GM18498 (cell line): ENCODE measurements around the gene NTM.

Experiments
- ATAC-seq: cut with Tn5 transposase; IDR thresholded peaks from one replicate; pipeline ENCODE4 v1.9.1; 2021; ENCODE audit warnings: mild to moderate bottlenecking, moderate library complexity; ENCODE audit not compliant: unreplicated experiment

NTM gene

DNA sequence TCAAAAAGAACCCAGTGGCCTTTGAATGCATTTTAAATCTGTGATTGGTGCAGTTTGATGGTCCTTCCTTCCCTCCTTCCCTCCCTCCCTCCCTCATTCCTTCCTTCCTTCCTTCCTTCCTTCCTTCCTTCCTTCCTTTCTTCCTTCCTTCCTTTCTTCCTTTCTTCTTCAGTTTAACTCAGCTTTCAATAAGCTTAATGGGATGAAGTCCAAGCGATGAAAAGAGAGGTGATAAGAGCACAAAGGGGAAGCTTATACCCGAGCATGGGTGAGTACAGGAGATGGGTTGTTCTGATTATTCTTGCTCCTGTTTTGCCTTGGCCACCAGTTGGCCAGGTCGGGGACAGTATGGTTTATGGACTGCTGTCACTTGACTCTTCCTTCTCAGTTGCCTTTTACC lies 605.6 kb downstream of the NTM start:
- no peak for ATAC-seq

DNA sequence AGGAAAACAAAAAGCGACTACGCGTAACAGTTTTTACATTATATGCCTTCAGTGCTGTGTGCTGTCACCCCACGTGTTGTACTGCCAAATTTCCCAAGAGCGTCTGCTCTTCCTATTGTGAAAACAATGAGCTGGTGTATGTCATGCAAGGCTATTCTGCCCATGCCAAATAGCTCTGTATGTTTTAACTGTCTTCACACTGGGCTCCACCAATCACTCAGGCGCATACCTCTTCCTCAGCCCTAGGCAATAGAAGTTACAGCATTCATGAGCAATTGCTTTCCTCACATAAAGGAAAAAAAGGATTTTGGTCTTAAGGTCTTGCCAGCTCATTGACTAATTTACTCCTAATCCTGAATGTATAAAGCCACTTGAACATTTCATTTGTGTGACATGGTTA lies 606.8 kb downstream of the NTM start:
- ATAC-seq: no peak

DNA sequence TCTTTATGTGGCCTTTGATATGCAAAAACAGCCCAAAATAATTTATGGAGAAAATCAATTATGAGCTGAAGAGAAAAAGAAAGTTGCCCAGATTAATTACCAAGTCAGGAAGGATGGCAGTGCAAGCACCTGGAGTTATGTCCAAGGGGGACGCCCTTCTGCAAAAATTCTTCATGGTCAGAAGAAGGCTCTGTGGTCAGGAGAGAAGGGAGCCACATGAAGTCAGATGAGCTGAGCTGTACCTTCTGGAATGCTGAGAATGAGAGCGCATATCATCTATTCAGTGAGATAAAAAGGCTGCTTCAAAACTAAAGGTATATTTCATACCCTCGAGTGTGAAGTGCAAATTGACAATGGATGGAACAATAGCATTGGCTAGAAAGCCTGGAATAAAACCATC lies 607.4 kb downstream of the NTM start:
- ATAC-seq: no peak

DNA sequence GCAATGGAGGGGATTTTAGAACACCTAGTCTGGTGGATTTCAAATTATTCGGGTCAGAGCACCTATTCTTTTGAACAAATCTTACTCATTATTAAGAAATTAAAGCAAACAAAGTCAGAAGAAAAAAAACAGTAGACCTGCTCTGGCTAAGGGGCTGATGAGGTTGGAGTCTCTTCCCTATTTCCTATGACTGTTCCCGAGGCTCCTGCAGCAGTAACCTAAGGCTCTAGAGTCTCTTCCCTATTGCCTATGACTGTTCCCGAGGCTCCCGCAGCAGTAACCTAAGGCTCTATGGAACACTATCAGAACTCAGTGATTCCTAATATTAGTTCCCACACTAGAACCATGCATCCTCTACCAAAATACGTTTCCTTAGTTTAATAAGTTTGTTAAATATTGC lies 607.9 kb downstream of the NTM start:
- no peak for ATAC-seq

DNA sequence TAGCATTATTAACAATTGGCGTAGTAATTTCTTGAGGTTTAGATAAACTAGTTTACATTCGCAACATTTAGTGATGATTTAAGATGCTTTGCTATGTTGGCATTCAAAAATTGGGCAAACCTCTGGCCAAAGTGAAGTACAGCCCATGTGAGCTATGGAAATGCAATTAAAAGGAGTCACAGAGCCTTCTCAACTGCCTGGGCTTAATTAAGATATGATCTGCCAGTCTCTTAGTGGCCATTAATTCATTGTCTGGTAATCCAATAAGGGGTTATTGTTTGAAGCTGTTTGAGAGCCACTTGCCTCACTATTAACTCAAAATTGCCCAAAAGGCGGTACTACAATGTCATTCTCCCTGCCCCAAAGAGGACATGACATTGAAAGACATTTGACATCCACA lies 608.9 kb downstream of the NTM start:
- ATAC-seq: no peak

DNA sequence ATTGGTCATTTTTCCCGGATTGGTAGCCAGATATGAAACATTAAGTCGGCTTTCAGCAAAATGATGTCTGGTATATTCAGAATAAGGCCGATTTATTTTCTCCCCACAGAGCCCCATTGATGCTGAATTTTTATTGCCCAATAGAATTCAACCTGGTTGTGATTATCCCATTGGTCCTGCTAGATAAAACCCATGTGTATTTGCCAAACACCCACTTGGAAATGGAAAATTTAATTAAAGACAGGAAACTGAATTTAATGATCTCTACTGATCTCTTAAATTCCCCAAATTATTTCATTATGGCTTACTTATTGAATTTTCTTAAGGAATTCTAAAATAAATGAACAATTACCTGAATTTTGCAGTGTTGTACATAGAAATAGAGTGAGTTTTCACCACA lies 609.8 kb downstream of the NTM start:
- no peak for ATAC-seq

DNA sequence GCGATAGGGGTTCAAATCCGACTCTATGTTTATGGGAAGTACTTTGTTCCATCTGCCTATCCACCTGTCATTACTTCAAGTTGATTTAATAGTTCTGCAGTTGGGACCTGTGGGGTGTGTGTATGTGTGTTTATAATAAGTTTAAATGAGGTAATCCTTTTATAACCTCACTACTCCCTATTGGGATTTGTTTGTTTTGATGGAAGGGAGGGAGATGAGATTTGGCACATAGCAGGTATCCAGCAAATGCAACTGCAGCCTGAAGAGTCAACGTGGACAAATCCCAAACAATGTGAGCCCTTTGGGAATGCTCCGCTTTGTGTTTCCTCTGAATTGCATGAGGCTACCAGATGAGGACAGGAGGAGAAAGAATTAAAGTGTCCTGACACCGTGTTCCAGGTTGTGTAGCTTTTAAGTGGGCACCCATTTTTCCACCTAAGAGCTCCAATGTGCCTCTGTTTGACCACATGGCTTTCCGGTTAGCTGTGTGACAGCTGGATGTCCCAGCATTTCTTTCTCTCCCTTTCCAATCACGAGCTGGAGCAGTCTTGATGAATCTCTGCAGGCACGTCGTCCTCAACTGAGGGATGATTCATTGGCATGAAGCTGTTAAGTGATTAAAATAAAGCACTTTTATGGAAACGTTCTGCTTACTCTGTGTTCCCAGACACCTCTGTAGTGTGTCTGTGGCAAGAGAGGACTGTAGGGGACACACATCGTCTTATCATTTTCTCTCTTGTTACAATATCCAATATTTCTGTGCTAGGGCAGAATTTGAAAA lies 610.7 kb downstream of the NTM start:
- ATAC-seq: no peak

DNA sequence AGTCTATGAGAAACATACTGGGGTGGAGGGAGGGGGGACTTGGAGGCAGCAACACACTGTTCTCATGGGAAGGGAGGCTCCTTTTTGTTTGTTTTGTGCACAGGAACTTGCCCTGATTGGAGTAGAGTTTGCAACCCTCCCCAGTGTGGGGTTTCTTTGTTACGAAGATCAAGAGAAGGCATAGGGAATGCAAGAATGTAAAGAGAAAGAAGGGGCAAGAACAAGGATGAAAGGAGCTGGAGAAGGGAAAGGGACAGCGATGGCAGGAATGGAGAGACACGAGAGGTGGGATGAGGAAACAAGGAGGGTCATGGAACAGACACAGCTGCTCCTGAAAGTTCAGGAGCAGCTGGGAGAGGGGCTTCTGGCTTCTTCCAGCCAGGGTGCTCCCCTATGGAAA lies 611.7 kb downstream of the NTM start:
- ATAC-seq: no peak

DNA sequence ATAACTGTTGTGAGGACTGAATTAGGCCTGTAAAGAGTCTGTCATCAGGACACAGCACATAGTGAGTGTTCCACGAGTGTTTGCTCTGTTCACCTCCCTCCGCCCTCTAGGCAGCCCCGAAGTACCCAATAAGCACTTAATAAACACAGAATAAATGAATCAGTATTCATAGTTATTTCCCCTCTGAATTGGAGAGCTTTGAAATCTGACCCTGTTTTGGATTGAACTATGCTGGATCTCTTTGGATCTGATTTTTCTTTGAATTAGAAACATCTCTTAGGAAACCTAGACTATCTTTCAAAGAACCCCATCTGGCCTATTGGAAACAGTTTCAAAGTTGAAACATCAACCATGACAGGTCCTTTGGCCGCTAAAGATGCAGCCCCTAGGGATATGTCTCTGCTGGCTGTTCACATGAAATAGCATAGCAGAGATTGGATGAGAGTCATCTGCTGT lies 615.5 kb downstream of the NTM start:
- ATAC-seq: no peak

DNA sequence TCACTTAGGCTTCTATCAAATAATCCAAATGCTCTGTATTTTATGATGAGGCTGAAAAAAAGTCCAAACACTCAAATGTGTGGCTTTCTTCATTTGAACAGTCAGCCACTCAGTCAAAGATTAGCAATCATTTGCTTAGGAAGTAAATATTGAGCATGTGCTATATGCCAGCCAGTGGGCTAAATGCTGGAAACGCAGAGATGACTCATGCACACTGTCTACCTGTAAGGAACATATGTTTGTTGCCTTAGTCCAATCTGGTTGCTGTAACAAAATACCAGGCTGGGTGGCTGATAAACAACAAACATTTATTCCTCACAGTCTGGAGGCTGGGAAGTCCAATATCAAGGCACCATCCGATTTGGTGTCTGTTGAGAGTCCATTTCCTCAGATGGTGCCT lies 617.3 kb downstream of the NTM start:
- no peak for ATAC-seq

DNA sequence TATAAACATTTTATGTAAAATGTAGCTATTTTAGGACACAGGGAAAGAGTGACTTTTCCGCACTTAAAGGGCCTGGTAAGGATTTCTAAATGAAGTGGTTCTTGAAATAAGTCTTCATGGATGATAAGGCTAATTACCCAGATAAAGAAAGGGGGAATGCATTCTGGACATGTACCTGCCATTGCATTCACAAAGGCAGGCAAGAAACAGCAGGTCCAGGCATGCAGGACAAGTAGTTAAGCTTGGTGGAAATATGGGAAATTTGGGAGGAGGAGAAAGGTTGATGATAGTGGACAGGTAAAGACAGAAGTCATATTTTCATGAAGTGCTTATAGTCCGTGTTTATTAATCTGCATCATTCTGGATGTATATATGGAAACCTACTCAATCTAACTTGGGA lies 621.2 kb downstream of the NTM start:
- no peak for ATAC-seq

DNA sequence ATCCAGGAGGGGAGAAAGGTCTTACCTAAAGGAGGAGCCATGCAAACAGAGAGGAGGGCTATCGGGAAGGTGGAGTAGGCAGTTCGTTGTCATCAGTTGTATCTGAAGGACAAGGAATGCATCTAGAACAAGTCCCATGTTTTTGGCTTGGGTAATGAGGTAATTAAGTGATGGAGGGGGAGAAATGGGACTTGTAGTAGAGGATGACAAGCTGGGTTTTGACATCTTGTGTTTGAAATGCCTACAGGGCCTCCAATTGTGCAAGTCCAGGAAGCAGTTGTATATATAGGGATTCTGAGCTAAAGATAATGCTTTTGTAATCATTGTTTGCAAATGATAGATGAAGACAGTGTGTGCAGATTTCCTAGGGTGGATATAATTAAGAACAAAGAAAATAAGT lies 622.8 kb downstream of the NTM start:
- ATAC-seq: no peak

DNA sequence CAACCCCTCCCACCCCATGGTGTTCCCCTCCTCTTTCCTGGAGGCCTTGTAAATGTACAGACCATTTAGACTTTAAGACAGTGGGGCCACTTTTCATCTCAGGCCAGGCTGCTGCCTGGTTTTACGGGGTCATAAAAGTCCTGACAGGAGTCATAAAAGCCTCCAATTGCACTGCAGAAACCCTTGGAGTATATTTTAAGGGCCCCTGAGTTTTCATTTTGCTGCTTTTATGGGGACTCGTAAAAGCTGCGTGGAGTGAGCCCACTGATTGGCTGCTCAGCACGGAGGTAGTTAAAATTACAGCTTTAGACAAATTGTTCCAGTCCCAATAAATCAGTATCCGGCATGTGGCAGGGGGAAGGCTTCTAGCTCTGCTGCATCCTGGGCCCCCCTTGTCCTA lies 627.6 kb downstream of the NTM start:
- no peak for ATAC-seq

DNA sequence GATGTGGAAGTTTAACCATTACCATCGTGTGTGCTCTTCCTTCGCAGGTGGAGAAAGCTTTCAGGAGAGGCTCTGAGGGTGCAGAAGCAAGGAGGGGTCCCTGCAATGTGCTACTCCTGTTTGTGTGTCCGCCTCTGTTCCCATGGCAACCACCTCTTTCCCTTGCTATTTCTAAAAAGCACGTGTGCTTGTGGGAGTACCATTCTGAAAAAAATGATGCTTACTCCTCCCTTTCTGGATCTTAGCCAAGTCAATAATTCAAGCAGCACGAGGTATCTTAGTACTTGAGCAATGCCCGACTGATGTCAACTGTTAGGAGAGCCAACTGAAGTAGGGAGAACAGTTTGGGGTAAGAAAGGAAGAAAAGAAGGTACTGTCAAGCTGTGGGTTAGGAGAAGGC lies 628.7 kb downstream of the NTM start:
- ATAC-seq: no peak

DNA sequence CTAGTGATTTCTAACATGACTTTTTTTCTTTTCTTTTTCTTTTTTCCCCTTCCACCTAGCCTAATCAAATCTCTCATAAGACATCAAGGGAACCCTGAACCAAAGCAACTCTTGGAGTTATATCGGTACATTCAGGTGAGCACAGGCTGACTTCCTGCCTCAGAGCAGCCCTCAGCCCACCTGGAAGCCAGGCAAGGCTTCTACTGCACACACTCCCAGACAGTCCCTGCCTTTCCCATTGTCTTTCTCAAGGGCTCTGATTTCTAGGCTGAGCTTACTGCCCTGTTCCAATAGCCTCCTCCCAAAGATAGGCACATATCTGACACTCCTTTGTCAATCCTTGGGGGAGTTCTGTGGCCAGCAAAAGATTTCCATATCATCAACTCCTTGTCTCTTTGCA lies 629.5 kb downstream of the NTM start:
- ATAC-seq: no peak

DNA sequence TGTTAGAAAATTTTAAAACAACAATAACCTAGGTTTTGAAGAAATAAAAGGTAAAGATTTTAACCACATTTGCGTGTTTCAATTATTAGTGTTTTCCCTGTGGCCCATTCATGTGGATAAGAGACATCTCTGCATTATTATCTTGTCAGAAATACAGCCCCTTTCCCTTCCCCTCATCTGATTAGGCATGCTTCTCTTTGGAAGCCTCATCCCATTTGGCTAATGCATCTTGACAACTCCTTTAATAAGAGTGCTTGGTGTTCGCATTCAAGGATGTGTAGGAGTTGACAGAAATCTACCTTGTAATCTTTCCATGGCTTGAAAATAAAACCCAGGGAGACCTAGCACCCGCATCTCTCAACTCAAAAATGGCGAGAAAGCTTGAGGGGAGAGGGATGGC lies 635.5 kb downstream of the NTM start:
- no peak for ATAC-seq

DNA sequence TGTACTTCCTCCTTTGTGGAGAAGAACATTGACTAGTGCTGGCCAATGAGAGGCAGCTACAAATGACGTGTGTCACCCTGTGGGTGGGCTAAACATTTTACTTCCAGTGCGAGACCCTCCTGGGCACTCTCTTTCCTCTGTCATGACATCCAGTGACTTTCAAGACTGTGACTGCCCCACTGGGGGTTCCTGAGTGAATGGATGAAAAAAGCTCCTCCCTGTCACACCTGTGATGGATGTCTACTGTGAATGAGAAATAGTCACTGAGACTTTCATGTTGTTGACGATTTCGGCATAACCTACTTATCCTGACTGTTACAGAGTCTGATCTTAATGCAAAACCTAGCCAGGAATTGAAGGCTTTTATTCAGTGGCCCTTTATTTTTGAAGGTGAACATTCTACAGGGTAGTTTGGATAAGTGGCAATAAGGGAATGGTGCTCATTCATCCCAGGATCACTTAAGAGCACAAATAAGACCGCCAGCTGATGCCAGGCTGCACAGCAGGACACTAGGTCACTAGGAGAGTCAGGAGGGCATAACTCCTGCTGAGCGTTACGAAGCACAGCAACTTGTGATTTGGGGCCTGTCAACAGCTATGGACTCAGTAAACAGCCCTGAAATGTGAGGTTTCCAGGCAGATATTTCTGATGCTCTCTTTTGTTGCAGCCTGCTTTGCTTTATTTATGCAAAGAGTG lies 636.6 kb downstream of the NTM start:
- ATAC-seq: no peak

DNA sequence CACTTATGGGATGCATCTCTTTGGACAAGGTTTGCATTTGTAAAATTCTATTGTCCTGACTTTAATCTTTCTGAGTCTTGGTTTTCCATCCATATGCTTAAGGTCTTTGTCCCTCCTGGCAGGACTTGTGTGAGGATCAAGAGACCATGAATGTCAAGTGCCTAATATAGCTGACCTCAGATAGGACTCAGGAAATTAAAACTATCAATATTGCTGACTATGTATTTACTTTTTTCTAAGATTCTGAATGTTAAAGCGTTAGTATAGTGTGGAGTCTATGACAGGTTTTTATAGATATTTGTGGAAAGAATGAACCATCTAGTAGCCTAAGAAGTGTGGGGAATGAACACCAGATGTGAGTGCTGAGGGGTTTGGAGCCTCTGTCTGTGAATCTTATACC lies 637.8 kb downstream of the NTM start:
- no peak for ATAC-seq

DNA sequence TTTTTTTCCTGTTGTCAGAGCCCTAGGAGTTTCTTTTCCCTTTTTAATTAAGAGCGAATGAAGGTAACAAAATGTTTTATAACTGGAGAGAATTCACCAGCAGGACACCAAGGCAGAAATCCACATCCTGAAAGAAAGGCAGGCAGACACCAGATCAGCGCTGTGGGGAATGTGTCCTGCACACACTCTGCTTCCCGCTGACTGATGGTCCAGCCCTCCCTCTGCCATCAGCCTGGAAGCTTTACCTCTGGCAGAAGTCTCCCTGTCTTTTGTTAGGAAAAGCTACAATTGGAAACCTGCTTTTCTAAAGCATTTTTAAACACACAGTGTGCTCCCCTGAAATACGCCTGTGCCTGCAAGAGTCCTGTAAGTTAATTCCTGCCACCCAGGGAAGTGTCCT lies 638.5 kb downstream of the NTM start:
- no peak for ATAC-seq

DNA sequence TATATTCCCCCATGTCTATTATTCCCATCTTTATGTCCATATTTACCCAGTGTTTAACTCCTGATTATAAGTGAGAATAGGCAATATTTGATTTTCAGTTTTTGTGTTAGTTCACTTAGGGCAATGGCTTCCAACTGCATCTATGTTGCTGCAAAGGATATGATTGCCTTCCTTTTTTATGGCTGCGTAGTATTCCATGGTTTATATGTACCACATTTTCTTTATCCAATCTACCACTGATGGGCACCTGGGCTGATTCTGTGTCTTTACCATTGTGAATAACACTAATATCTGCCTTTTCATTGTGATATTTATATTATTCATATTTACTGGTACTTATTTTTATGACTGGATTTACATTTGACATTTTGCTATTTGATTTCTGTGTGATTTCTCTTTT lies 649.6 kb downstream of the NTM start:
- ATAC-seq: no peak

DNA sequence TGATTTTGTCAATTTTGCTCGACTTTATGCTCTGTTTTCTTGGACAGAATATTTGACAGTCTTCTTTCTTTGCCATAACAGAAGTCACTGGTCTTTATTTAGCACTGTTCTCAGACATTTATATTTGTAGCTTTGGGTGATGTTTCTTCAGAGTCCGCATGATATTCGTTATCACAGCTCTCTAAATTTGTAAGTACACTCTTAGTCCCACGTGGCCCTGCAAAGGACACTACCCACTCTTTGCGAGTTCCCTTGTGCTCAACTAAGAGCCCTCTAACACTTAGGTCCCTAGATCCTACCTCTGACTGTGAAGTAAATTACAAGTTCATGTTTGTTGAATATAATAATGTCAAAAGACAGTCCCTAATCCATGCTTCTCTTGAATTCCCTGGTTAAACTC lies 651.9 kb downstream of the NTM start:
- ATAC-seq: no peak

DNA sequence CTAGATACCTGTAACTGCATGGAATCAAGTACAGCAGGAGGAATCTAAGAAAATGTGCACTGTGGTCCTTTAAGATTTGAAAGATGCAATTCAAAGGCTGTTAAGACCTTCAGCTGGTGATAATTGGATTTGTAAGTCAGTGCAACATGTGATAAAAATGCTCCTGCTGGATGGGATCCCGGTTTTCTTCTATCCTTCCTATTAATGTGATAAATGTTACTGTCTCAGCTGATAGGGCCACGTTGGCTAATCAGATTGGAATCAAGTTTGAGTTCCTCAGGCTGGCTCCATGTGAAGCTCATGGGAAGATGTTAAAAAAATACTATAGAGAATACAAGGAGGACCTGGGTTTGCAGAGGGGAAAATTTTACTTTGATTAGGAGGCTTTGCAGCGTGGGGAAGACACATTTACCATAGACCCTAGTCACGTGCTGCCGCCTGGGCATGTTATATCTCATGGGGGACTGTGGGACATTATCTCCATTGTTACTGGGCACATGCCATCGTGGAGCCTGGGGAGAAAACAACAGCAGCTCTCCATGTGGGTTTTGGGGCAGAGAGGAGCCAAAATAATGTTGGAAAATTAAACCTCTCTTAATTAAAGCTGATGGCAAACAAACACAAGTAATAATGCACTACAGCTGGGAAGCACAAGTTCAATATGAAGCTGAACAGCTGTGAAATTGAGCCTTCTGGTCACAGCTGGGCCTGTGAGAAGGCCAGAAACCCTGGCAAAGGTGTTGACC lies 652.5 kb downstream of the NTM start:
- no peak for ATAC-seq
